ENCODE measurements around the gene NEDD9. TPM values are rescaled to one million over a fixed set of nuclear protein-coding genes. Genes with fewer than 3 reads are reported as not detected.
A peak's percentile ranks its signal among the peaks of the same experiment; 100 is the strongest.

NEDD9 gene
- total and polyA plus RNA-seq, 2 of the 13 experiments (the other 11 are each of a cell fraction or from before 2014, with no cell fraction given) = 27.1 to 389 TPM

DNA sequence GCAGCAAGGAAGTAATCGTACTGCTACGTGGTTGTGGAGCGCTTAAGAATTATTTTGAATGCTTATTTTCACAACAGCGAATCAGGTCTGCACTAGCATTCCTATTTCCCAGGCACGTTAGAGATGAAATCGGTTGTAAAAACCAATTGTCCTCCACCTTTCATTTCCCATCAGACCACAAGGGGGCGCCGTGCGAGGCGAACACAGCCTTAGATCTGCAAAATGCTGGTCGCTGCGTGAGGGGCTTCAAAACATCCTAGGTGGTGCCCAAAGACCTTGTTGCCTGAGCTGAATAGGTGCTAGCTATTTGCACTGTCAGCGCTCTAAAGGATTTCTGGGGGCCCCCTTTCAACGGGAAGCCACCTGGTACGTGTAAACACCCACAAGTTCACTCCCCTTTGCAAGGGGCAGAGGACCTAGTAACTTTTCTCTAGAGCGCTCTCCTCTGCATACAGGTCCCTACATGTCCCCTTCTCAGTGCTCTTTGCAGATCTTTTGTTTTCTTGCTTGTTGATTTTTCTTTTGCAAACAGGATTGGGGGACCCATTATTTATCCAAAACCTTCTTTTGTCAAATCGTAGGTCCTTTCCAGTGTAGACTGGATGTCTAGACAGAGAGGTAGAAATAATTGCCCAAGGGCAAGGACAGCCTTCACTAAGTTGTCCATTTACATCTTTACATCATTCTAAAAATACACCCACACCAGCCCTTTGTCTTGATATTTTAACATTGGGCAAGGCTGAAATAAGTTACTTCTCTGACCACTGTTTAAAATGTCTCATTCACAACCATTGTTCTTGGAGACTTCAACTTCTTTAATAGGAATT is 59.8 kb downstream of the NEDD9 start (continued):
- TF ChIP-seq SOX5 (CRISPR knock-in tag; IDR thresholded peaks at IDR 0.05; ENCODE audit: borderline replicate concordance) (peak; percentile 42; the same call in 1 of the 2 replicates), ZNF230 (CRISPR knock-in tag; IDR thresholded peaks at IDR 0.05) (no peak), POLR2AphosphoS2 (IDR thresholded peaks at IDR 0.05; ENCODE audit: low read depth, low read length) (no peak), IKZF1 (IDR thresholded peaks at IDR 0.05) (no peak), ZNF83 (CRISPR knock-in tag; IDR thresholded peaks at IDR 0.05; ENCODE audit: borderline replicate concordance) (no peak), TCF7L2 (IDR thresholded peaks at IDR 0.05; ENCODE audit: low read depth, low read length) (no peak), PCBP2 (optimal IDR thresholded peaks at IDR 0.05; ENCODE audit: low read depth, low read length, poor library complexity, severe bottlenecking) (no peak), NFIB (CRISPR knock-in tag; IDR thresholded peaks at IDR 0.05; ENCODE audit: borderline replicate concordance) (no peak), TEAD3 (CRISPR knock-in tag; optimal IDR thresholded peaks at IDR 0.05; ENCODE audit: borderline replicate concordance) (peak; percentile 55)
- TF ChIP-seq, protein P1, sequence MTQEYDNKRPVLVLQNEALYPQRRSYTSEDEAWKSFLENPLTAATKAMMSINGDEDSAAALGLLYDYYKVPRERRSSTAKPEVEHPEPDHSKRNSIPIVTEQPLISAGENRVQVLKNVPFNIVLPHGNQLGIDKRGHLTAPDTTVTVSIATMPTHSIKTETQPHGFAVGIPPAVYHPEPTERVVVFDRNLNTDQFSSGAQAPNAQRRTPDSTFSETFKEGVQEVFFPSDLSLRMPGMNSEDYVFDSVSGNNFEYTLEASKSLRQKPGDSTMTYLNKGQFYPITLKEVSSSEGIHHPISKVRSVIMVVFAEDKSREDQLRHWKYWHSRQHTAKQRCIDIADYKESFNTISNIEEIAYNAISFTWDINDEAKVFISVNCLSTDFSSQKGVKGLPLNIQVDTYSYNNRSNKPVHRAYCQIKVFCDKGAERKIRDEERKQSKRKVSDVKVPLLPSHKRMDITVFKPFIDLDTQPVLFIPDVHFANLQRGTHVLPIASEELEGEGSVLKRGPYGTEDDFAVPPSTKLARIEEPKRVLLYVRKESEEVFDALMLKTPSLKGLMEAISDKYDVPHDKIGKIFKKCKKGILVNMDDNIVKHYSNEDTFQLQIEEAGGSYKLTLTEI (CRISPR knock-in tag; conservative IDR thresholded peaks at IDR 0.05) = no peak
- TF ChIP-seq, protein P2, sequence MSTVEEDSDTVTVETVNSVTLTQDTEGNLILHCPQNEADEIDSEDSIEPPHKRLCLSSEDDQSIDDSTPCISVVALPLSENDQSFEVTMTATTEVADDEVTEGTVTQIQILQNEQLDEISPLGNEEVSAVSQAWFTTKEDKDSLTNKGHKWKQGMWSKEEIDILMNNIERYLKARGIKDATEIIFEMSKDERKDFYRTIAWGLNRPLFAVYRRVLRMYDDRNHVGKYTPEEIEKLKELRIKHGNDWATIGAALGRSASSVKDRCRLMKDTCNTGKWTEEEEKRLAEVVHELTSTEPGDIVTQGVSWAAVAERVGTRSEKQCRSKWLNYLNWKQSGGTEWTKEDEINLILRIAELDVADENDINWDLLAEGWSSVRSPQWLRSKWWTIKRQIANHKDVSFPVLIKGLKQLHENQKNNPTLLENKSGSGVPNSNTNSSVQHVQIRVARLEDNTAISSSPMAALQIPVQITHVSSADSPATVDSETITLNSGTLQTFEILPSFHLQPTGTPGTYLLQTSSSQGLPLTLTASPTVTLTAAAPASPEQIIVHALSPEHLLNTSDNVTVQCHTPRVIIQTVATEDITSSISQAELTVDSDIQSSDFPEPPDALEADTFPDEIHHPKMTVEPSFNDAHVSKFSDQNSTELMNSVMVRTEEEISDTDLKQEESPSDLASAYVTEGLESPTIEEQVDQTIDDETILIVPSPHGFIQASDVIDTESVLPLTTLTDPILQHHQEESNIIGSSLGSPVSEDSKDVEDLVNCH (CRISPR knock-in tag; IDR thresholded peaks at IDR 0.05) = no peak
- TF ChIP-seq, protein P3, sequence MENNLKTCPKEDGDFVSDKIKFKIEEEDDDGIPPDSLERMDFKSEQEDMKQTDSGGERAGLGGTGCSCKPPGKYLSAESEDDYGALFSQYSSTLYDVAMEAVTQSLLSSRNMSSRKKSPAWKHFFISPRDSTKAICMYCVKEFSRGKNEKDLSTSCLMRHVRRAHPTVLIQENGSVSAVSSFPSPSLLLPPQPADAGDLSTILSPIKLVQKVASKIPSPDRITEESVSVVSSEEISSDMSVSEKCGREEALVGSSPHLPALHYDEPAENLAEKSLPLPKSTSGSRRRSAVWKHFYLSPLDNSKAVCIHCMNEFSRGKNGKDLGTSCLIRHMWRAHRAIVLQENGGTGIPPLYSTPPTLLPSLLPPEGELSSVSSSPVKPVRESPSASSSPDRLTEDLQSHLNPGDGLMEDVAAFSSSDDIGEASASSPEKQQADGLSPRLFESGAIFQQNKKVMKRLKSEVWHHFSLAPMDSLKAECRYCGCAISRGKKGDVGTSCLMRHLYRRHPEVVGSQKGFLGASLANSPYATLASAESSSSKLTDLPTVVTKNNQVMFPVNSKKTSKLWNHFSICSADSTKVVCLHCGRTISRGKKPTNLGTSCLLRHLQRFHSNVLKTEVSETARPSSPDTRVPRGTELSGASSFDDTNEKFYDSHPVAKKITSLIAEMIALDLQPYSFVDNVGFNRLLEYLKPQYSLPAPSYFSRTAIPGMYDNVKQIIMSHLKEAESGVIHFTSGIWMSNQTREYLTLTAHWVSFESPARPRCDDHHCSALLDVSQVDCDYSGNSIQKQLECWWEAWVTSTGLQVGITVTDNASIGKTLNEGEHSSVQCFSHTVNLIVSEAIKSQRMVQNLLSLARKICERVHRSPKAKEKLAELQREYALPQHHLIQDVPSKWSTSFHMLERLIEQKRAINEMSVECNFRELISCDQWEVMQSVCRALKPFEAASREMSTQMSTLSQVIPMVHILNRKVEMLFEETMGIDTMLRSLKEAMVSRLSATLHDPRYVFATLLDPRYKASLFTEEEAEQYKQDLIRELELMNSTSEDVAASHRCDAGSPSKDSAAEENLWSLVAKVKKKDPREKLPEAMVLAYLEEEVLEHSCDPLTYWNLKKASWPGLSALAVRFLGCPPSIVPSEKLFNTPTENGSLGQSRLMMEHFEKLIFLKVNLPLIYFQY (CRISPR knock-in tag; IDR thresholded peaks at IDR 0.05; ENCODE audit: borderline replicate concordance) = no peak
- TF ChIP-seq, protein P4, sequence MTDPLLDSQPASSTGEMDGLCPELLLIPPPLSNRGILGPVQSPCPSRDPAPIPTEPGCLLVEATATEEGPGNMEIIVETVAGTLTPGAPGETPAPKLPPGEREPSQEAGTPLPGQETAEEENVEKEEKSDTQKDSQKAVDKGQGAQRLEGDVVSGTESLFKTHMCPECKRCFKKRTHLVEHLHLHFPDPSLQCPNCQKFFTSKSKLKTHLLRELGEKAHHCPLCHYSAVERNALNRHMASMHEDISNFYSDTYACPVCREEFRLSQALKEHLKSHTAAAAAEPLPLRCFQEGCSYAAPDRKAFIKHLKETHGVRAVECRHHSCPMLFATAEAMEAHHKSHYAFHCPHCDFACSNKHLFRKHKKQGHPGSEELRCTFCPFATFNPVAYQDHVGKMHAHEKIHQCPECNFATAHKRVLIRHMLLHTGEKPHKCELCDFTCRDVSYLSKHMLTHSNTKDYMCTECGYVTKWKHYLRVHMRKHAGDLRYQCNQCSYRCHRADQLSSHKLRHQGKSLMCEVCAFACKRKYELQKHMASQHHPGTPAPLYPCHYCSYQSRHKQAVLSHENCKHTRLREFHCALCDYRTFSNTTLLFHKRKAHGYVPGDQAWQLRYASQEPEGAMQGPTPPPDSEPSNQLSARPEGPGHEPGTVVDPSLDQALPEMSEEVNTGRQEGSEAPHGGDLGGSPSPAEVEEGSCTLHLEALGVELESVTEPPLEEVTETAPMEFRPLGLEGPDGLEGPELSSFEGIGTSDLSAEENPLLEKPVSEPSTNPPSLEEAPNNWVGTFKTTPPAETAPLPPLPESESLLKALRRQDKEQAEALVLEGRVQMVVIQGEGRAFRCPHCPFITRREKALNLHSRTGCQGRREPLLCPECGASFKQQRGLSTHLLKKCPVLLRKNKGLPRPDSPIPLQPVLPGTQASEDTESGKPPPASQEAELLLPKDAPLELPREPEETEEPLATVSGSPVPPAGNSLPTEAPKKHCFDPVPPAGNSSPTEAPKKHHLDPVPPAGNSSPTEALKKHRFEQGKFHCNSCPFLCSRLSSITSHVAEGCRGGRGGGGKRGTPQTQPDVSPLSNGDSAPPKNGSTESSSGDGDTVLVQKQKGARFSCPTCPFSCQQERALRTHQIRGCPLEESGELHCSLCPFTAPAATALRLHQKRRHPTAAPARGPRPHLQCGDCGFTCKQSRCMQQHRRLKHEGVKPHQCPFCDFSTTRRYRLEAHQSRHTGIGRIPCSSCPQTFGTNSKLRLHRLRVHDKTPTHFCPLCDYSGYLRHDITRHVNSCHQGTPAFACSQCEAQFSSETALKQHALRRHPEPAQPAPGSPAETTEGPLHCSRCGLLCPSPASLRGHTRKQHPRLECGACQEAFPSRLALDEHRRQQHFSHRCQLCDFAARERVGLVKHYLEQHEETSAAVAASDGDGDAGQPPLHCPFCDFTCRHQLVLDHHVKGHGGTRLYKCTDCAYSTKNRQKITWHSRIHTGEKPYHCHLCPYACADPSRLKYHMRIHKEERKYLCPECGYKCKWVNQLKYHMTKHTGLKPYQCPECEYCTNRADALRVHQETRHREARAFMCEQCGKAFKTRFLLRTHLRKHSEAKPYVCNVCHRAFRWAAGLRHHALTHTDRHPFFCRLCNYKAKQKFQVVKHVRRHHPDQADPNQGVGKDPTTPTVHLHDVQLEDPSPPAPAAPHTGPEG (CRISPR knock-in tag; IDR thresholded peaks at IDR 0.05) = no peak
- TF ChIP-seq, protein P5, sequence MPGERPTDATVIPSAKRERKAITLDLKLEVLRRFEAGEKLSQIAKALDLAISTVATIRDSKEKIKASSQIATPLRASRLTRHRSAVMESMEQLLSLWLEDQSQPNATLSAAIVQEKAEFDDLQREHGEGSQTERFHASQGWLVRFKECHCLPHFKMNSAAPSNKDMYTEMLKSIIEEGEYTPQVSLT (CRISPR knock-in tag; IDR thresholded peaks at IDR 0.05; ENCODE audit: borderline replicate concordance, low read depth) = no peak

Measured in HepG2 (cell line).